ENCODE data around the gene EIF4G1.

GRCh38 chr3:184314363-184314699 is at the start of gene EIF4G1:
- TF ChIP-seq CTCF (conservative IDR thresholded peaks at IDR 0.05; ENCODE audit: low read length) (no peak), EZH2phosphoT487 (IDR thresholded peaks at IDR 0.05; ENCODE audit: borderline replicate concordance) (no peak)
